H9 (cell line): ENCODE data around the gene RGS3. TPM values are rescaled to one million over a fixed set of nuclear protein-coding genes. Genes with fewer than 3 reads are reported as not detected.

Experiments
- DNase-seq: peaks from one replicate; pipeline ENCODE4 v3.0.0-alpha.2; 2017
- H2AFZ ChIP-seq: one replicate; pipeline ENCODE4 v1.6.1; 2013; ENCODE audit warnings: mild to moderate bottlenecking, low read length, control low read depth, moderate library complexity
- H2AK5ac ChIP-seq: 2 replicates; pipeline ENCODE4 v1.6.1; 2013; ENCODE audit warnings: low read length, control low read depth, mixed read lengths; ENCODE audit not compliant: insufficient read length
- H2BK120ac ChIP-seq: one replicate; pipeline ENCODE4 v1.6.1; 2013; ENCODE audit warnings: low read depth, mild to moderate bottlenecking, low read length, control low read depth, inconsistent platforms; ENCODE audit not compliant: poor library complexity, severe bottlenecking
- H2BK12ac ChIP-seq: 2 replicates; pipeline ENCODE4 v1.6.1; 2013; ENCODE audit warnings: low read length, control low read depth, mixed read lengths, low read depth; ENCODE audit not compliant: insufficient read length
- H2BK15ac ChIP-seq: 2 replicates; pipeline ENCODE4 v1.6.1; 2013; ENCODE audit warnings: low read depth, low read length, control low read depth
- H2BK20ac ChIP-seq: one replicate; pipeline ENCODE4 v1.6.1; 2013; ENCODE audit warnings: low read depth, mild to moderate bottlenecking, low read length, control low read depth, inconsistent platforms; ENCODE audit not compliant: poor library complexity, severe bottlenecking
- H2BK5ac ChIP-seq: 2 replicates; pipeline ENCODE4 v1.6.1; 2013; ENCODE audit warnings: low read length, control low read depth, mixed read lengths; ENCODE audit not compliant: insufficient read length
- H3K14ac ChIP-seq: 2 replicates; pipeline ENCODE4 v1.6.1; 2013; ENCODE audit warnings: low read length, control low read depth; ENCODE audit not compliant: insufficient read depth
- H3K18ac ChIP-seq: 2 replicates; pipeline ENCODE4 v1.6.1; 2013; ENCODE audit warnings: low read depth, mild to moderate bottlenecking, mixed read lengths, low read length, control low read depth; ENCODE audit not compliant: insufficient read length
- H3K23ac ChIP-seq: 2 replicates; pipeline ENCODE4 v1.6.1; 2013; ENCODE audit warnings: low read length, control low read depth, mixed read lengths, low read depth; ENCODE audit not compliant: insufficient read length
- H3K23me2 ChIP-seq: 2 replicates; pipeline ENCODE4 v1.6.1; 2013; ENCODE audit warnings: low read depth, mild to moderate bottlenecking, mixed read lengths, low read length, control low read depth; ENCODE audit not compliant: insufficient read length, poor library complexity, severe bottlenecking
- H3K27ac ChIP-seq: 2 replicates; pipeline ENCODE4 v1.5.1; 2013; ENCODE audit warnings: low read length, control low read depth, mixed read lengths, low read depth; ENCODE audit not compliant: insufficient read length
- H3K27me3 ChIP-seq: 2 replicates; pipeline ENCODE4 v1.6.1; 2013; ENCODE audit warnings: low read length, control low read depth, inconsistent platforms; ENCODE audit not compliant: insufficient read depth
- H3K4ac ChIP-seq: 2 replicates; pipeline ENCODE4 v1.6.1; 2013; ENCODE audit warnings: low read depth, mild to moderate bottlenecking, control low read depth, inconsistent platforms, low read length, moderate library complexity
- H3K4me1 ChIP-seq: 2 replicates; pipeline ENCODE4 v1.6.1; 2013; ENCODE audit warnings: low read length, control low read depth, inconsistent platforms; ENCODE audit not compliant: insufficient read depth
- H3K4me2 ChIP-seq: 2 replicates; pipeline ENCODE4 v1.6.1; 2013; ENCODE audit warnings: low read length, control low read depth, mixed read lengths; ENCODE audit not compliant: insufficient read length, insufficient read depth
- H3K56ac ChIP-seq: 2 replicates; pipeline ENCODE4 v1.6.1; 2013; ENCODE audit warnings: low read depth, mild to moderate bottlenecking, mixed read lengths, low read length, control low read depth; ENCODE audit not compliant: insufficient read length
- H3K79me1 ChIP-seq: 2 replicates; pipeline ENCODE4 v1.6.1; 2013; ENCODE audit warnings: low read depth, mild to moderate bottlenecking, moderate library complexity, low read length, control low read depth, inconsistent platforms; ENCODE audit not compliant: insufficient read depth, poor library complexity, severe bottlenecking
- H3K79me2 ChIP-seq: 2 replicates; pipeline ENCODE4 v1.6.1; 2013; ENCODE audit warnings: low read length, control low read depth, inconsistent platforms; ENCODE audit not compliant: insufficient read depth
- H3K9ac ChIP-seq: 2 replicates; pipeline ENCODE4 v1.6.1; 2013; ENCODE audit warnings: low read length, control low read depth, mixed read lengths; ENCODE audit not compliant: insufficient read length; ENCODE audit errors: extremely low read depth
- H3K9me3 ChIP-seq: one replicate; pipeline ENCODE4 v1.6.1; 2013; ENCODE audit warnings: low read depth, low read length, inconsistent platforms; ENCODE audit not compliant: control insufficient read depth
- H3T11ph ChIP-seq: one replicate; pipeline ENCODE4 v1.6.1; 2013; ENCODE audit warnings: mild to moderate bottlenecking, low read length, control low read depth, inconsistent platforms
- H4K20me1 ChIP-seq: one replicate; pipeline ENCODE4 v1.6.1; 2013; ENCODE audit not compliant: control insufficient read depth, insufficient read length, insufficient read depth
- H4K5ac ChIP-seq: 2 replicates; pipeline ENCODE4 v1.6.1; 2013; ENCODE audit warnings: low read depth, mild to moderate bottlenecking, mixed read lengths, low read length, control low read depth; ENCODE audit not compliant: insufficient read length
- H4K8ac ChIP-seq: replicated peaks from 2 replicates; pipeline ENCODE4 v1.6.1; 2013; ENCODE audit warnings: low read length, control low read depth, mixed read lengths, low read depth; ENCODE audit not compliant: insufficient read length
- H4K91ac ChIP-seq: 2 replicates; pipeline ENCODE4 v1.6.1; 2013; ENCODE audit warnings: low read depth, mild to moderate bottlenecking, moderate library complexity, mixed read lengths, low read length, control low read depth; ENCODE audit not compliant: insufficient read length
- H3K27ac Mint-ChIP-seq, 3 experiments: 2 replicates in 2 of 3; 3 replicates in 1 of 3; pipeline ENCODE4 v1.8.0; 2020 to 2021; ENCODE audit warnings: mixed read lengths in 3 of 3, mild to moderate bottlenecking in 1 of 3, moderate library complexity in 1 of 3
- H3K27me3 Mint-ChIP-seq: 2 replicates; pipeline ENCODE4 v1.8.0; 2021; ENCODE audit warnings: low read depth, mild to moderate bottlenecking, moderate library complexity, mixed read lengths
- H3K36me3 Mint-ChIP-seq, 3 experiments: 2 replicates in 2 of 3; 3 replicates in 1 of 3; pipeline ENCODE4 v1.8.0; 2020 to 2021; ENCODE audit warnings: low read depth in 3 of 3, mixed read lengths in 3 of 3; ENCODE audit not compliant: insufficient read depth in 1 of 3
- H3K4me1 Mint-ChIP-seq, 2 experiments: 2 replicates each; pipeline ENCODE4 v1.8.0; 2020; ENCODE audit warnings: mixed read lengths in 2 of 2
- H3K4me3 Mint-ChIP-seq, 2 experiments: 2 replicates in 1 of 2; 3 replicates in 1 of 2; pipeline ENCODE4 v1.8.0; 2020 to 2021; ENCODE audit warnings: mild to moderate bottlenecking in 2 of 2, mixed read lengths in 2 of 2, moderate library complexity in 1 of 2
- H3K9me3 Mint-ChIP-seq, 2 experiments: 2 replicates in 1 of 2; 3 replicates in 1 of 2; pipeline ENCODE4 v1.8.0; 2020; ENCODE audit warnings: mild to moderate bottlenecking in 2 of 2, mixed read lengths in 2 of 2, moderate library complexity in 1 of 2
- WGBS: extraction: QIAGEN DNeasy Blood & Tissue Kit; methylation state at CpG from one replicate; pipeline ENCODE4 v1.1.7; 2013; ENCODE audit warnings: missing lambda C conversion rate, low lambda C conversion rate, mixed read lengths; ENCODE audit not compliant: insufficient read length; ENCODE audit errors: extremely low coverage; 5-methylcytosine and 5-hydroxymethylcytosine counted together
- total RNA-seq: library from RNA; stranded (reverse); gene quantifications from 2 replicates; pipeline ENCODE4 v1.2.1, GENCODE V29; 2021
- TF ChIP-seq, protein P1 (sequence below): fragments of 200-600 bp; sonication (generic); conservative IDR thresholded peaks from 3 replicates; pipeline ENCODE4 v1.8.0; 2021; ENCODE audit warnings: antibody characterized with exemption, mild to moderate bottlenecking

RGS3 gene
- total RNA-seq, 1 experiment from 2014 or later, result 13.9 TPM

DNA sequence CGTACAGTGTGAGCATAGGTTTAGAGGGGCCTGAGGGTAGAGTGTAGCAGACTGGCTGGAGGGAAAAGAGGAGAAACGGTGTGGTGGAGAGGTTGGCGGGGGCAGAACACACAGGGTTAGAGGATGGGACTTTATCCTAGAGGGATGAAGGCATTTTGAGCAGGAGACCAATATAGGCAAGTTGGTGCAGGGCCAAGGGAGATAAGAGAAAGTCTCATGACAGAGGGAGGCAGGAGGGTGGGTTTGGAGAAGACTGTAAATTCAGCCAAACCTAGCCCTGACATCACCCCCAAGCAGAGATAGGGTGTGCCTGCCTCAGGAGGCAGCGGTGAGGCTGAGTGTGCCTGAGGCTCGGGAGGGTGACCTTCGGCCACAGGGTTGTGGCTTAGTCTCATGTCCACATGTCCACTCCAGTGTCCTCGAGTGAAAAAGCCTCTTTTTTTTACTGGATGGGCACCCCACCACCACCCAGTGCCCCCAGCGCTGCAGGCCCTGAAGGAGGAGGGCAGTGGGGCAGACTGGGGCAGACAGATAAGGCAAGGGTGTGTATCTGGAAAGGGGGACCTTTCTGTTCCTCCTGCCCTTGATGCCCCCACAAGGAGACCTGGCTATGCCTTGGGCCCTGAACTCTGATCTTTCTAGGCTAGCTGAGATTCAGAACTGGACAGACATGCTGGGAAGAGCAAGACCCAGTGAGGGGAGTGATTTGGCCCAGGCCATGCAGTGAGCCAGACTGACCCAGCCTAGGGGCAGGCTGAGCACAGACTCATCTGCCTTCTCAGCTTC, 108.7 kb downstream of the RGS3 start:
- H3K56ac ChIP-seq, result no peak overlapping the region
- Mint-ChIP-seq H3K4me3 (no peak overlapping the region; a peak in 1 of 5 replicates), H3K4me1 (peaks cover 17 to 18% of the 10 kb centered on the region in 2 experiments), H3K27ac (peak overlapping the region in 1 of 3 experiments; percentile 70; a peak in 2 of 7 replicates), H3K27me3 (no peaks in the 10 kb centered on the region), H3K36me3 (peaks cover 0 to 2% (median 0%) of the 10 kb centered on the region in 3 experiments; a peak in 2 of 7 replicates), H3K9me3 (no peaks in the 10 kb centered on the region; a peak in 1 of 5 replicates)
- no peak overlapping the region for H3K4me2 ChIP-seq
- H3K4me1 ChIP-seq, result no peaks in the 10 kb centered on the region
- no peaks in the 10 kb centered on the region for H4K20me1 ChIP-seq
- H2BK15ac ChIP-seq, result no peak overlapping the region
- H3K23me2 ChIP-seq, result no peaks in the 10 kb centered on the region
- H2BK5ac ChIP-seq, result no peak overlapping the region
- no peak overlapping the region for H4K5ac ChIP-seq
- H2AK5ac ChIP-seq, result no peak overlapping the region
- no peak overlapping the region for H4K91ac ChIP-seq
- no peak overlapping the region for H2BK20ac ChIP-seq
- no peak overlapping the region for H3K4ac ChIP-seq
- no peak for DNase-seq
- no peaks in the 10 kb centered on the region for H3K9me3 ChIP-seq
- TF ChIP-seq, protein P1, sequence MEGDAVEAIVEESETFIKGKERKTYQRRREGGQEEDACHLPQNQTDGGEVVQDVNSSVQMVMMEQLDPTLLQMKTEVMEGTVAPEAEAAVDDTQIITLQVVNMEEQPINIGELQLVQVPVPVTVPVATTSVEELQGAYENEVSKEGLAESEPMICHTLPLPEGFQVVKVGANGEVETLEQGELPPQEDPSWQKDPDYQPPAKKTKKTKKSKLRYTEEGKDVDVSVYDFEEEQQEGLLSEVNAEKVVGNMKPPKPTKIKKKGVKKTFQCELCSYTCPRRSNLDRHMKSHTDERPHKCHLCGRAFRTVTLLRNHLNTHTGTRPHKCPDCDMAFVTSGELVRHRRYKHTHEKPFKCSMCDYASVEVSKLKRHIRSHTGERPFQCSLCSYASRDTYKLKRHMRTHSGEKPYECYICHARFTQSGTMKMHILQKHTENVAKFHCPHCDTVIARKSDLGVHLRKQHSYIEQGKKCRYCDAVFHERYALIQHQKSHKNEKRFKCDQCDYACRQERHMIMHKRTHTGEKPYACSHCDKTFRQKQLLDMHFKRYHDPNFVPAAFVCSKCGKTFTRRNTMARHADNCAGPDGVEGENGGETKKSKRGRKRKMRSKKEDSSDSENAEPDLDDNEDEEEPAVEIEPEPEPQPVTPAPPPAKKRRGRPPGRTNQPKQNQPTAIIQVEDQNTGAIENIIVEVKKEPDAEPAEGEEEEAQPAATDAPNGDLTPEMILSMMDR, result no peak
- H3K79me2 ChIP-seq, result no peaks in the 10 kb centered on the region
- no peak overlapping the region for H3K9ac ChIP-seq
- no CpG with 5 or more reads among the region's 8 CpGs for WGBS
- H3K14ac ChIP-seq, result no peak overlapping the region; the same call in 1 of the 2 replicates
- H3K27ac ChIP-seq, result no peak overlapping the region
- no peak overlapping the region for H2AFZ ChIP-seq
- H2BK120ac ChIP-seq, result no peak overlapping the region
- no peak overlapping the region for H4K8ac ChIP-seq
- no peak overlapping the region for H2BK12ac ChIP-seq
- H3T11ph ChIP-seq, result no peak overlapping the region
- H3K18ac ChIP-seq, result no peak overlapping the region
- H3K23ac ChIP-seq, result no peak overlapping the region
- H3K27me3 ChIP-seq, result no peaks in the 10 kb centered on the region
- H3K79me1 ChIP-seq, result no peaks in the 10 kb centered on the region
